ENCODE measurements around the gene THADA. TPM values are rescaled to one million over a fixed set of nuclear protein-coding genes. Genes with fewer than 3 reads are reported as not detected.

The THADA gene
- total RNA-seq, 1 experiment from 2014 or later: 27.5 TPM

DNA sequence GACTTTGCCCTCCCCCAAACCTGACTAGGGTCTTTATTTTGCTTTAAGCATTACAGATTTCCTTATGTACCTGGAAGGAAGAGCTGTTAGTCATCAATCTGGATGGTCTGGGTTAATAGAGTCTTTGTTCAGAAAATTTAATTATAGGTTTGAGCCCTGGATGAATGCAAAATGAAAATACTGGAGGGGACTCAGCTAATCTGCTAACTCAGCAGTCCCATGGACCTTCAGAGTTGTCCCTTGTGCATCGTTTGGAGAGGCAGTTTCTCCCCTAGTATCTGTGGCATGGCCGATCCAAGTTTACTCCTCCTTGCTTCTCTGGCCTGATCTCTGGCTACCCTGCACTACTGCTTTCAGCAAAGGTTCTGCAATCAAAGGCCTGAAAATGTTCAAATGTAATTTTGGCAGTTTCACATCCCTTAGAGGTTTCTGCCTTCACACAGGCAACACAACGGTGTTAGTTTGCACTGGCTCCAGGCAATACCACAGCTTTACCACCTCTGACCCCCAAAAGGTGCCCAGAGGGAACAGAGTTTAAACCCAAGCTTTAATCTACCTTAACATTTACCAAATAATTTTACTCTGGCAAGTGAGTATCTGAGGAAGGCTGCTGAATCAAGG lies 134.3 kb downstream of the THADA start (continued):
- TF ChIP-seq, protein P1, sequence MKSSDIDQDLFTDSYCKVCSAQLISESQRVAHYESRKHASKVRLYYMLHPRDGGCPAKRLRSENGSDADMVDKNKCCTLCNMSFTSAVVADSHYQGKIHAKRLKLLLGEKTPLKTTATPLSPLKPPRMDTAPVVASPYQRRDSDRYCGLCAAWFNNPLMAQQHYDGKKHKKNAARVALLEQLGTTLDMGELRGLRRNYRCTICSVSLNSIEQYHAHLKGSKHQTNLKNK (CRISPR knock-in tag; IDR thresholded peaks at IDR 0.05): no peak
- TF ChIP-seq, protein P2, sequence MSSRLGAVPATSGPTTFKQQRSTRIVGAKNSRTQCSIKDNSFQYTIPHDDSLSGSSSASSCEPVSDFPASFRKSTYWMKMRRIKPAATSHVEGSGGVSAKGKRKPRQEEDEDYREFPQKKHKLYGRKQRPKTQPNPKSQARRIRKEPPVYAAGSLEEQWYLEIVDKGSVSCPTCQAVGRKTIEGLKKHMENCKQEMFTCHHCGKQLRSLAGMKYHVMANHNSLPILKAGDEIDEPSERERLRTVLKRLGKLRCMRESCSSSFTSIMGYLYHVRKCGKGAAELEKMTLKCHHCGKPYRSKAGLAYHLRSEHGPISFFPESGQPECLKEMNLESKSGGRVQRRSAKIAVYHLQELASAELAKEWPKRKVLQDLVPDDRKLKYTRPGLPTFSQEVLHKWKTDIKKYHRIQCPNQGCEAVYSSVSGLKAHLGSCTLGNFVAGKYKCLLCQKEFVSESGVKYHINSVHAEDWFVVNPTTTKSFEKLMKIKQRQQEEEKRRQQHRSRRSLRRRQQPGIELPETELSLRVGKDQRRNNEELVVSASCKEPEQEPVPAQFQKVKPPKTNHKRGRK (CRISPR knock-in tag; IDR thresholded peaks at IDR 0.05; ENCODE audit: borderline replicate concordance): no peak
- TF ChIP-seq PRRX2 (CRISPR knock-in tag; IDR thresholded peaks at IDR 0.05) (no peak), CBFB (CRISPR knock-in tag; IDR thresholded peaks at IDR 0.05; ENCODE audit: low read depth) (no peak)

DNA sequence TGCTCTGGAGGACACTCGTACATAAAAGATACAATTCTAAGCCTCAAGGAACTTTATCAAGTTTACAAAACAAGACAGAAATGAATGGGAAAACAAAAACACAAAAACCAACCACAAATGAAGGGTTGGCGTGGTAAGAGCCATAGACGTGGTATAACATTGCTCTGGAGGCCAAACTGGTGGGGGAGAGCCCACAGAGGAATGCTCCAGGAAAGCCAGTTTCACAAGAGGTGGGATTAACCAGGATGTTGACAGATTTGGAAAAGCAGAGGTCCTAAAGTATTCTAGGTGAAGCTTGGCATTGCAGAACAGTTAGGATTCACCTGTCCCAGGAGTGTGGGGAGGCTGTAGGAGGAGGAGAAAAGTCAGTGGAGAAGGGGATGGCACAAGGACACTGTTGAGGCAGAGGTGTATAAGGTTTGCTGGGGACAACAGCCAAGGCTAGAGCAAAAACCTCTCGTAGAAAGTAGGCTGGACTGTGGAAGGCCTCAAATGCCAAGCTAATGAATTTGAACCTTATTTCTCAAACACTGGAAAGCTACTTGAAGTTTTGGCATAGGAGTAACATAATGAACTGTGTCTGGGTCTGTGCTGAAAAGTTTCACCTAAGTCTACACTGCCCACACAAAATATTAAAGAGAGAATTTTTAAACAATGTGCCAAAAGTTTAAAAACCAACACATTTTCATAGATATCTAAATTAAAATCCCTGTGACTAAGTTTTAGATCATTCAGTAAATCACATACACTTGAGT lies 135.1 kb downstream of the THADA start:
- H3K36me3 Mint-ChIP-seq: no peaks in the 10 kb centered on the region
- no peaks in the 10 kb centered on the region for H3K9me3 Mint-ChIP-seq
- no peak for TF ChIP-seq ZNF416 (CRISPR knock-in tag; IDR thresholded peaks at IDR 0.05)
- no peak for TF ChIP-seq KAT7 (CRISPR knock-in tag; IDR thresholded peaks at IDR 0.05; ENCODE audit: borderline replicate concordance)
- no peak for TF ChIP-seq NFATC4 (CRISPR knock-in tag; IDR thresholded peaks at IDR 0.05)
- no peak for TF ChIP-seq TCF7 (CRISPR knock-in tag; IDR thresholded peaks at IDR 0.05; ENCODE audit: low read depth)
- no peak for TF ChIP-seq ESRRA (CRISPR knock-in tag; IDR thresholded peaks at IDR 0.05; ENCODE audit: borderline replicate concordance)
- TF ChIP-seq, protein P3, sequence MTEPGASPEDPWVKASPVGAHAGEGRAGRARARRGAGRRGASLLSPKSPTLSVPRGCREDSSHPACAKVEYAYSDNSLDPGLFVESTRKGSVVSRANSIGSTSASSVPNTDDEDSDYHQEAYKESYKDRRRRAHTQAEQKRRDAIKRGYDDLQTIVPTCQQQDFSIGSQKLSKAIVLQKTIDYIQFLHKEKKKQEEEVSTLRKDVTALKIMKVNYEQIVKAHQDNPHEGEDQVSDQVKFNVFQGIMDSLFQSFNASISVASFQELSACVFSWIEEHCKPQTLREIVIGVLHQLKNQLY (CRISPR knock-in tag; IDR thresholded peaks at IDR 0.05): no peak
- TF ChIP-seq CREM (CRISPR knock-in tag; IDR thresholded peaks at IDR 0.05): no peak
- no peak for TF ChIP-seq IRF2 (CRISPR knock-in tag; IDR thresholded peaks at IDR 0.05; ENCODE audit: borderline replicate concordance, low read depth)
- TF ChIP-seq, protein P4, sequence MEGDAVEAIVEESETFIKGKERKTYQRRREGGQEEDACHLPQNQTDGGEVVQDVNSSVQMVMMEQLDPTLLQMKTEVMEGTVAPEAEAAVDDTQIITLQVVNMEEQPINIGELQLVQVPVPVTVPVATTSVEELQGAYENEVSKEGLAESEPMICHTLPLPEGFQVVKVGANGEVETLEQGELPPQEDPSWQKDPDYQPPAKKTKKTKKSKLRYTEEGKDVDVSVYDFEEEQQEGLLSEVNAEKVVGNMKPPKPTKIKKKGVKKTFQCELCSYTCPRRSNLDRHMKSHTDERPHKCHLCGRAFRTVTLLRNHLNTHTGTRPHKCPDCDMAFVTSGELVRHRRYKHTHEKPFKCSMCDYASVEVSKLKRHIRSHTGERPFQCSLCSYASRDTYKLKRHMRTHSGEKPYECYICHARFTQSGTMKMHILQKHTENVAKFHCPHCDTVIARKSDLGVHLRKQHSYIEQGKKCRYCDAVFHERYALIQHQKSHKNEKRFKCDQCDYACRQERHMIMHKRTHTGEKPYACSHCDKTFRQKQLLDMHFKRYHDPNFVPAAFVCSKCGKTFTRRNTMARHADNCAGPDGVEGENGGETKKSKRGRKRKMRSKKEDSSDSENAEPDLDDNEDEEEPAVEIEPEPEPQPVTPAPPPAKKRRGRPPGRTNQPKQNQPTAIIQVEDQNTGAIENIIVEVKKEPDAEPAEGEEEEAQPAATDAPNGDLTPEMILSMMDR (IDR thresholded peaks at IDR 0.05): no peak
- no peak for TF ChIP-seq GTF2I (CRISPR knock-in tag; conservative IDR thresholded peaks at IDR 0.05)
- TF ChIP-seq GABPB1 (CRISPR knock-in tag; IDR thresholded peaks at IDR 0.05): no peak
- no peak for TF ChIP-seq FOXK1 (CRISPR knock-in tag; IDR thresholded peaks at IDR 0.05)
- H3K4me1 Mint-ChIP-seq: peaks cover 22% of the 10 kb centered on the region
- POLR2A ChIA-PET: no interaction called here
- H3K27me3 Mint-ChIP-seq (ENCODE audit: low read depth): no peaks in the 10 kb centered on the region
- no peak for ATAC-seq
- H3K4me3 Mint-ChIP-seq: no peak overlapping the region
- H3K27ac Mint-ChIP-seq: no peak overlapping the region; the same call in 1 of the 2 replicates
- CTCF ChIA-PET: no interaction called here
- DNase-seq (ENCODE audit: low spot score): no peak

DNA sequence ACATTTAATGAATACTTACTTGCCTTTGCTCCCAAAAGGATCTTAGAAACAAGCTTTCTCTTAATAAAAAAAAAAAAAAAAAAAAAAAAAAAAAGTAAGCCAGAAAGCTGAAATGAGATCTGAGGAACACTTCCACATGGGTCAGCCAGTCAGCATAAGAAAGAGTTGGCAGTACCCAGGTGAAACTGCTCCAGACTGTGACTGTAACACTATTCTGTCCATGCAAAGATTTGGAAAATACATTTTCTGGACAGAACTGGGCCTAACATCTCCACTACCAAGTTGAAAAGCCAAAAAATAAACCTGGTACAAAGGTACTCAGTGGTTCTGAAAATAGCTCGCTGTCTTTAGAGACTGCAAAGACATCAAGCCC lies 135.7 kb downstream of the THADA start:
- H3K4me3 Mint-ChIP-seq: no peak overlapping the region
- POLR2A ChIA-PET: no interaction called here
- H3K9me3 Mint-ChIP-seq: no peaks in the 10 kb centered on the region
- DNase-seq (ENCODE audit: low spot score) (no peak), ATAC-seq (no peak)
- H3K36me3 Mint-ChIP-seq: no peaks in the 10 kb centered on the region
- no peak overlapping the region; the same call in 1 of the 2 replicates for H3K27ac Mint-ChIP-seq
- CTCF ChIA-PET: no interaction called here
- H3K27me3 Mint-ChIP-seq (ENCODE audit: low read depth): no peaks in the 10 kb centered on the region
- peaks cover 24% of the 10 kb centered on the region for H3K4me1 Mint-ChIP-seq
- TF ChIP-seq SP1 (CRISPR knock-in tag; conservative IDR thresholded peaks at IDR 0.05) (no peak), ZBTB21 (CRISPR knock-in tag; IDR thresholded peaks at IDR 0.05; ENCODE audit: borderline replicate concordance) (no peak), ZNF138 (CRISPR knock-in tag; conservative IDR thresholded peaks at IDR 0.05) (no peak), NR3C1 (CRISPR knock-in tag; conservative IDR thresholded peaks at IDR 0.05; ENCODE audit: low read depth) (no peak), ZNF219 (CRISPR knock-in tag; IDR thresholded peaks at IDR 0.05; ENCODE audit: borderline replicate concordance) (no peak), RORB (CRISPR knock-in tag; IDR thresholded peaks at IDR 0.05) (no peak), FOXK1 (CRISPR knock-in tag; IDR thresholded peaks at IDR 0.05) (no peak), GABPB1 (CRISPR knock-in tag; IDR thresholded peaks at IDR 0.05) (no peak)
- TF ChIP-seq, protein P5, sequence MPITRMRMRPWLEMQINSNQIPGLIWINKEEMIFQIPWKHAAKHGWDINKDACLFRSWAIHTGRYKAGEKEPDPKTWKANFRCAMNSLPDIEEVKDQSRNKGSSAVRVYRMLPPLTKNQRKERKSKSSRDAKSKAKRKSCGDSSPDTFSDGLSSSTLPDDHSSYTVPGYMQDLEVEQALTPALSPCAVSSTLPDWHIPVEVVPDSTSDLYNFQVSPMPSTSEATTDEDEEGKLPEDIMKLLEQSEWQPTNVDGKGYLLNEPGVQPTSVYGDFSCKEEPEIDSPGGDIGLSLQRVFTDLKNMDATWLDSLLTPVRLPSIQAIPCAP (CRISPR knock-in tag; IDR thresholded peaks at IDR 0.05): no peak
- TF ChIP-seq, protein P6, sequence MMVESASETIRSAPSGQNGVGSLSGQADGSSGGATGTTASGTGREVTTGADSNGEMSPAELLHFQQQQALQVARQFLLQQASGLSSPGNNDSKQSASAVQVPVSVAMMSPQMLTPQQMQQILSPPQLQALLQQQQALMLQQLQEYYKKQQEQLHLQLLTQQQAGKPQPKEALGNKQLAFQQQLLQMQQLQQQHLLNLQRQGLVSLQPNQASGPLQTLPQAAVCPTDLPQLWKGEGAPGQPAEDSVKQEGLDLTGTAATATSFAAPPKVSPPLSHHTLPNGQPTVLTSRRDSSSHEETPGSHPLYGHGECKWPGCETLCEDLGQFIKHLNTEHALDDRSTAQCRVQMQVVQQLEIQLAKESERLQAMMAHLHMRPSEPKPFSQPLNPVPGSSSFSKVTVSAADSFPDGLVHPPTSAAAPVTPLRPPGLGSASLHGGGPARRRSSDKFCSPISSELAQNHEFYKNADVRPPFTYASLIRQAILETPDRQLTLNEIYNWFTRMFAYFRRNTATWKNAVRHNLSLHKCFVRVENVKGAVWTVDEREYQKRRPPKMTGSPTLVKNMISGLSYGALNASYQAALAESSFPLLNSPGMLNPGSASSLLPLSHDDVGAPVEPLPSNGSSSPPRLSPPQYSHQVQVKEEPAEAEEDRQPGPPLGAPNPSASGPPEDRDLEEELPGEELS (CRISPR knock-in tag; IDR thresholded peaks at IDR 0.05): no peak
- TF ChIP-seq, protein P7, sequence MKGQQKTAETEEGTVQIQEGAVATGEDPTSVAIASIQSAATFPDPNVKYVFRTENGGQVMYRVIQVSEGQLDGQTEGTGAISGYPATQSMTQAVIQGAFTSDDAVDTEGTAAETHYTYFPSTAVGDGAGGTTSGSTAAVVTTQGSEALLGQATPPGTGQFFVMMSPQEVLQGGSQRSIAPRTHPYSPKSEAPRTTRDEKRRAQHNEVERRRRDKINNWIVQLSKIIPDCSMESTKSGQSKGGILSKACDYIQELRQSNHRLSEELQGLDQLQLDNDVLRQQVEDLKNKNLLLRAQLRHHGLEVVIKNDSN (CRISPR knock-in tag; IDR thresholded peaks at IDR 0.05): no peak
